ENCODE data around the gene FARSA.

Gene FARSA

DNA sequence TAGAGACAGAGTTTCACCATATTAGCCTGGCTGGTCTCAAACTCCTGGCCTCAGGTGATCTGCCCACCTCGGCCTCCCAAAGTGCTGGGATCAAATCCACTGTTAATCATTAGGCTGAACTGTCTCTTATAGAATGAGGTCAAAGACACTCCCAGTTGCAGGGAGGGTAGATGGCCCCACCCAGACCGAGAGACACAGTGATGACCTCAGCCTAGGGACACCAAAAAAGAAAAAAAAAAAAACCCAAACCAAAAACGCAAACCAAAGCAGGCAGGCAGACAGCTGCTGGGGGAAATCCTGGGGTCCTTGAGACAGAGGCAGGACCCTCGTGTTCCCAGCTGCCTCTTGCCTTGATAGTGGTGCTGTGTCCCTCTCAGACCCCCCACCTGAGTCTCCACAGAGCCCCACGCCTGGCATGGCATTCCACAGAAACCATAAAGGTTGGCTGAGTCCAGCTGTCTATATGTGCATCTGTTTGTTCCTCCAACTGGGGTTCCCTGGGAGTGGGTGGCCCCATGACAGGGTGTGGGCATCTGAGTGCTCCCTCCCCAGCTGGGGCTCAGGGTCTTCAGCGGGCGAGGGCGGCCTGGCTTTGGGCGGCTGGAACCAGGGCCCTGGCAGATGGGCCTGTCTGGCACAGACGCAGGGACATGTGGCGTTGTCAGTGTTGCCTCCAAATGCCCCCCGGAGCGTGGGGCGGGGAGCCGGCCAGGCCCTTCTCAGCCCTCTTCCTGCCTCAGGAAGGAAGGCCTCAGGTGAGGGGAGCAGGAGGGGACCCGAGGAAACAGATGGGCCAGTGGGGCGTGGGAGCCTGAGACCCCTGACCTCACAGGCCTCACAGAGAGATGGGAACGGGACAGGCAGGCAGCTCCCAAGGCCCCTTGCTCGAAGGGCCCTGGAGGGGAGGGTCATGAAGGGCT, 41.0 kb upstream of the FARSA start:
- in situ Hi-C loops (cut with HindIII; ENCODE audit: low sequenced_read_pairs), result no loop called here
- TF ChIP-seq, protein P1, sequence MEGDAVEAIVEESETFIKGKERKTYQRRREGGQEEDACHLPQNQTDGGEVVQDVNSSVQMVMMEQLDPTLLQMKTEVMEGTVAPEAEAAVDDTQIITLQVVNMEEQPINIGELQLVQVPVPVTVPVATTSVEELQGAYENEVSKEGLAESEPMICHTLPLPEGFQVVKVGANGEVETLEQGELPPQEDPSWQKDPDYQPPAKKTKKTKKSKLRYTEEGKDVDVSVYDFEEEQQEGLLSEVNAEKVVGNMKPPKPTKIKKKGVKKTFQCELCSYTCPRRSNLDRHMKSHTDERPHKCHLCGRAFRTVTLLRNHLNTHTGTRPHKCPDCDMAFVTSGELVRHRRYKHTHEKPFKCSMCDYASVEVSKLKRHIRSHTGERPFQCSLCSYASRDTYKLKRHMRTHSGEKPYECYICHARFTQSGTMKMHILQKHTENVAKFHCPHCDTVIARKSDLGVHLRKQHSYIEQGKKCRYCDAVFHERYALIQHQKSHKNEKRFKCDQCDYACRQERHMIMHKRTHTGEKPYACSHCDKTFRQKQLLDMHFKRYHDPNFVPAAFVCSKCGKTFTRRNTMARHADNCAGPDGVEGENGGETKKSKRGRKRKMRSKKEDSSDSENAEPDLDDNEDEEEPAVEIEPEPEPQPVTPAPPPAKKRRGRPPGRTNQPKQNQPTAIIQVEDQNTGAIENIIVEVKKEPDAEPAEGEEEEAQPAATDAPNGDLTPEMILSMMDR (IDR thresholded peaks at IDR 0.05; ENCODE audit: low read depth, low read length, missing control alignments), result no peak
- no peak overlapping the region for H3K4me3 ChIP-seq (ENCODE audit: low read depth, low read length)

DNA sequence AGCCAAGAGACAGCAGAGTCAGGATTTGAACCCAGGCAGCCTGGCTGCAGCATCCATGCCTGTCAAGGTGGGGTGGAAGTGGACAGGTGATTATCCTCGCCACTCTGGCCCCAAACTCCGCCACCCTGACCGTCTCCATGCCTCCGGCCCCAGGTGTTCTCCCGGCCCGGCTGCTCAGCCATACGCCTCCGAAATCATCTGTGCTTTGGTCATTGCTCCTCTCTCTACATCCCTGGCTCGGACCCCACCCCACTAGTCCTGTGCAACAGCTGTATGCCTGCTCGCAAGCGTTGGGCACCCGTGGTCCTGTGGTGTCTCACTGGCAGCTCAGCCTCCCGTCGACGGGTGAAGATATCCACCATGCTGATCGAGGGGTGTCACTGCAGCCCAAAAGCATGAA, 39.7 kb upstream of the FARSA start:
- TF ChIP-seq, protein P1 (IDR thresholded peaks at IDR 0.05; ENCODE audit: low read depth, low read length, missing control alignments), result no peak
- H3K4me3 ChIP-seq (ENCODE audit: low read depth, low read length), result no peak overlapping the region
- DNase-seq (ENCODE audit: low read depth), result no peak
- in situ Hi-C loops (cut with HindIII; ENCODE audit: low sequenced_read_pairs), result no loop called here

More for the DNA sequence above, 41.0 kb upstream of the FARSA start:
- no peak for DNase-seq (ENCODE audit: low read depth)

DNA sequence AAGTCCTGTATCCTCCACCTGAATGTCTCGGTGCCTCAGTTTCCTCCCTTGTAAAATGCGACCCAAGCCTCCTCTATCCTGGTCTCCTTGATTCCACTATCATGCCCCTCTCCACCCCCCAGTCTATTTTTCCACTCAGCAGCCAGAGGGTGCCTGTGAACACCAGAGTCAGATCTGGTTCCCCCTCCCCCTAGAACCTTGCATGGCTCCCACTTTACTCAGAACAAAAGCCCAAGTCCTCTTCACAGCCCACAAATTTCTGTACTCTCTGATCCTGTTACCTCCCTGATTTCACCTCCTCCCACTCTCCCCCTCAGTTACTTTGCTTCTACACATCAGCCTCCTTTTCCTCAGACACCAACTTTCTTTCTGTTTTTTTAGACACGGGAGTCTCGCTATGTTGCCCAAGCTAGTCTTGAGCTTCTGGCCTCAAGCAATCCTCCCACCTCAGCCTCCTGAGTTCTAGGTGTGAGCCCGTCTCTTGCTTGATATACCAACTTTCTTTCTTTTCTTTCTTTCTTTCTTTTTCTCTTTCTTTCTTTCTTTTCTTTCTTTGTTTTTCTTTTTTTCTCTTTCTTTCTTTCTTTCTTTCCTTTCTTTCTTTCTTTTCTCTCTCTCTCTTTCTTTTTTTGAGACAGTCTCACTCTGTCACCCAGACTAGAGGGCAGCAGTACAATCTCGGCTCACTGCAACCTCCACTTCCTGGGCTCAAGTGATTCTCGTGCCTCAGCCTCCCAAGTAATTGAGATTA, 36.7 kb upstream of the FARSA start:
- H3K4me3 ChIP-seq (ENCODE audit: low read depth, low read length), result no peak overlapping the region
- TF ChIP-seq, protein P1 (IDR thresholded peaks at IDR 0.05; ENCODE audit: low read depth, low read length, missing control alignments), result no peak
- no peak for DNase-seq (ENCODE audit: low read depth)
- in situ Hi-C loops (cut with HindIII; ENCODE audit: low sequenced_read_pairs), result no loop called here

DNA sequence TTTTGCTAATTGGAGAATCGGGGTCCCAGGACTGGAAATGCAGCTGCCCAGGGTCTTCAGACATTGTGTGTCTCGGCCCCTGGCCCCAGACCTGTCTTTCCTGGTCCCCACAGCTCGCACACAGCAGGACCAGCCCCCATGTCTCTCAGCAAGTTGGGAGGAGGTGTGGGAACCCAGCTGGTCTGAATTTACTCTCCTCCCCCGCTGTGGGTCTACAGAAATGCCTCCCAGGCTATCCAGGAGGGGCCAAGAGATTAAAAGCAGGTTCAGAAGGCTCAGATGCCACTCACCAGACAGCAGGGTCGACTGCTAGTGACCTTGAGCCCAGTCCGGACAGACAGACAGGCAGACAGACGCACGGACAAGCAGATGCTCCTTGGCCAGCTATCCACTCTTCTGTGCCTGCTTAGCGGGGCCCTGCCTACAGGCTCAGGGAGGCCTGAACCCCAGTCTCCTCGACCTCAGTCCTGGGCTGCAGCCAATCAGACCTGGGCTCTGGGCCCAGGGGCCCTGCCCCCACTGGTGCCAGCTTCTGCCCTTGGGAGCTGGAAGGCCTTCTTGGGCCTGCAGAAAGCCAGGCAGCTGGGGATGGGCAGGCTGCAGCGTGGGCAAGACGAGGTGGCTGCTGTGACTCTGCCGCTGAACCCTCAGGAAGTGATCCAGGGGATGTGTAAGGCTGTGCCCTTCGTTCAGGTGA, 35.9 kb upstream of the FARSA start, which contains the start of gene DAND5:
TSS of gene DAND5 (plus strand) at position 285 of the 697 bp plus-strand sequence. CDS start at position 370, 85 bp downstream.
- TF ChIP-seq, protein P1 (IDR thresholded peaks at IDR 0.05; ENCODE audit: low read depth, low read length, missing control alignments), result no peak
- H3K4me3 ChIP-seq (ENCODE audit: low read depth, low read length), result no peak within 1 kb of the TSS
- in situ Hi-C loops (cut with HindIII; ENCODE audit: low sequenced_read_pairs), result no loop called here
- DNase-seq (ENCODE audit: low read depth), result no peak

DNA sequence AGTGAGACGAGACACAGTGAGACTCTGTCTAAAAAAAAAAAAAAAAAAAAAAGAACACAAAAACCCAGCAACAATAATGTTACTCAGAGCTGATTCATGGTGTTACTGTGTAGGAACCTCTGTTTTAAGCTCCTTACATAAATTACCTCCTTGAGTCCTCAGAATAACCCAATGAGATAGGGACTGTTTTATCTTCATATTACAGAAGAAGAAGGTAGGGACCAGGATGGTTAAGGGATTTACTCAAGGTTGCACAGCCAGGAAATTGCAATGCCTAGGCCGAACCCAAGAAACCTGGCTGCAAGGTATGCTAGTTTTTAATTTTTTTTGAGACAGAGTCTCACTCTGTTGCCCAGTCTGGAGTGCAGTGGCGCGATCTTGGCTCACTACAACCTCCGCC, 34.4 kb upstream of the FARSA start:
- H3K4me3 ChIP-seq (ENCODE audit: low read depth, low read length), result no peak overlapping the region
- no peak for DNase-seq (ENCODE audit: low read depth)
- TF ChIP-seq, protein P1 (IDR thresholded peaks at IDR 0.05; ENCODE audit: low read depth, low read length, missing control alignments), result no peak
- in situ Hi-C loops (cut with HindIII; ENCODE audit: low sequenced_read_pairs), result no loop called here

DNA sequence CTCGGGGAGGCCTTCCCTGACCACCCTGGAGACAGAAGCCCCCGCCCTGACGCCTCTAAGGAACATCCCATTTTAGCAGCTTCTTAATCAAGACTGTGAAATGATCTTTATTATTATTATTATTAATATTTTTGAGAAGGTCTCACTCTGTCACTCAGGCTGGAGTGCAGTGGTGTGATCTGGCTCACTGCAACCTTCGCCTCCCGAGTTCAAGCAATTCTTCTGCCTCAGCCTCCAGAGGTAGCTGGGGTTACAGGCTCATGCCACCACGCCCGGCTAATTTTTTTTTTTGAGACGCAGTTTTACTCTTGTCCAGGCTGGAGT, 32.3 kb upstream of the FARSA start:
- TF ChIP-seq, protein P1 (IDR thresholded peaks at IDR 0.05; ENCODE audit: low read depth, low read length, missing control alignments), result no peak
- DNase-seq (ENCODE audit: low read depth), result no peak
- in situ Hi-C loops (cut with HindIII; ENCODE audit: low sequenced_read_pairs), result no loop called here
- no peak overlapping the region for H3K4me3 ChIP-seq (ENCODE audit: low read depth, low read length)
